ENCODE results near the gene IL34. TPM values are rescaled to one million over a fixed set of nuclear protein-coding genes. Genes with fewer than 3 reads are reported as not detected.

Gene IL34
- total RNA-seq, 1 donor from 2014 or later, result not detected

DNA sequence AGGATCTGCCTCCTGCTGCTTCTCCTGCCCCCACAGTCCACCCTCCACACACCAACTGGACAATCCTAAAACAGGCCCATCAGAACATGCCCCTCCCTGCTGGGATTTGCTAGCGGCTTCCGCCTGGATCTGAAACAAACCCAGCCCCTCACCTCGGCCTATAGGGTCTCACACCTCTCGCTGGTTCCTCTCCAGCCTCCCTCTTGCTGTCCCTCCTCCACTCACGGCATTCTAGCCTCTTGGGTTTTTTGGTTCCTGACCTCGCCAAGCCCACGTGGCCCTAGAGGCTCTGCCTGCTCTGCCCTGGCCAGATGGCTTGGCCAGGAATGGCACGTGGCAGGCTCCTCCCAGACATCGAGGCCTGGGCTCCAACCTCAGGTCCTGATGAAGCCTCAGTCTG is 55.2 kb downstream of the IL34 start:
- TF ChIP-seq EZH2 (IDR thresholded peaks at IDR 0.05) (no peak), EZH2phosphoT487 (IDR thresholded peaks at IDR 0.05) (no peak)
- TF ChIP-seq, protein P1, sequence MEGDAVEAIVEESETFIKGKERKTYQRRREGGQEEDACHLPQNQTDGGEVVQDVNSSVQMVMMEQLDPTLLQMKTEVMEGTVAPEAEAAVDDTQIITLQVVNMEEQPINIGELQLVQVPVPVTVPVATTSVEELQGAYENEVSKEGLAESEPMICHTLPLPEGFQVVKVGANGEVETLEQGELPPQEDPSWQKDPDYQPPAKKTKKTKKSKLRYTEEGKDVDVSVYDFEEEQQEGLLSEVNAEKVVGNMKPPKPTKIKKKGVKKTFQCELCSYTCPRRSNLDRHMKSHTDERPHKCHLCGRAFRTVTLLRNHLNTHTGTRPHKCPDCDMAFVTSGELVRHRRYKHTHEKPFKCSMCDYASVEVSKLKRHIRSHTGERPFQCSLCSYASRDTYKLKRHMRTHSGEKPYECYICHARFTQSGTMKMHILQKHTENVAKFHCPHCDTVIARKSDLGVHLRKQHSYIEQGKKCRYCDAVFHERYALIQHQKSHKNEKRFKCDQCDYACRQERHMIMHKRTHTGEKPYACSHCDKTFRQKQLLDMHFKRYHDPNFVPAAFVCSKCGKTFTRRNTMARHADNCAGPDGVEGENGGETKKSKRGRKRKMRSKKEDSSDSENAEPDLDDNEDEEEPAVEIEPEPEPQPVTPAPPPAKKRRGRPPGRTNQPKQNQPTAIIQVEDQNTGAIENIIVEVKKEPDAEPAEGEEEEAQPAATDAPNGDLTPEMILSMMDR (IDR thresholded peaks at IDR 0.05), result no peak
- no peaks in the 10 kb centered on the region for H3K36me3 ChIP-seq
- peaks cover 6% of the 10 kb centered on the region for H3K27me3 Mint-ChIP-seq (ENCODE audit: insufficient read depth, low read depth)
- DNase-seq (ENCODE audit: low spot score), result no peak
- no peaks in the 10 kb centered on the region for H3K9me3 ChIP-seq (ENCODE audit: low read depth)
- no peaks in the 10 kb centered on the region for H3K79me2 ChIP-seq (ENCODE audit: low read depth)
- H3F3A ChIP-seq (ENCODE audit: low read depth), result no peaks in the 10 kb centered on the region
- peak overlapping the region; percentile 98 for H3K27ac Mint-ChIP-seq
- no peak overlapping the region for H3K9ac ChIP-seq
- H3K27ac ChIP-seq, result no peak overlapping the region
- peaks cover 30% of the 10 kb centered on the region for H3K4me1 Mint-ChIP-seq
- H3K9me3 Mint-ChIP-seq, result no peaks in the 10 kb centered on the region
- no peak overlapping the region for H2AFZ ChIP-seq (replicated peaks)
- no peak overlapping the region for H3K4me3 Mint-ChIP-seq
- peaks cover 3% of the 10 kb centered on the region for H3K36me3 Mint-ChIP-seq
- H3K4me3 ChIP-seq, result no peak overlapping the region
- no peaks in the 10 kb centered on the region for H3K27me3 ChIP-seq
- H3K4me2 ChIP-seq, result no peak overlapping the region
- H4K20me1 ChIP-seq (ENCODE audit: low read depth), result peaks cover 21% of the 10 kb centered on the region
- no peaks in the 10 kb centered on the region for H3K4me1 ChIP-seq

DNA sequence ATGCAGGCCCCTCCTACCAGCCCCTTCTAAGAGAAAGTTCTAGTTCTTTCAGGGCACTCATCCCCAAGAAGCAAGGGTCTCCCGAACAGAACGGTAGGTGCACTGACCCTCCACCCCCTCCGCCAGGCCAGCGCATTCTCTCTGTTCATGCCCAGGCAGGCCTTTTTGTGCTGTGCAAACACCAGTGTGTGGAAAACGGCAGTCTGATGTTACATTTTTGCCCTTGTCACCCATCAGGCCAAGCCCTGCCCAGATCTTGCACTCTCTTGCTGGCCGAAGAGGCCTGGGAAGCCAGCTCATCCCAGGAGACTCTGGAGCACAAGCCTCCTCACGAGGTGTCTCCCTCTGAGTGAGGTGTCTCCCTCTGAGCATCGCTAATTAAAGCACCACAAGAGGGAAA is 55.6 kb downstream of the IL34 start:
- peaks cover 31% of the 10 kb centered on the region for H3K4me1 Mint-ChIP-seq
- no peaks in the 10 kb centered on the region for H3K4me1 ChIP-seq

GRCh38 chr16:70702624-70703023 is 56.3 kb downstream of the IL34 start:
- Mint-ChIP-seq H3K36me3 (peaks cover 3% of the 10 kb centered on the region), H3K4me3 (no peak overlapping the region), H3K27me3 (ENCODE audit: insufficient read depth, low read depth) (peaks cover 4% of the 10 kb centered on the region), H3K4me1 (peaks cover 34% of the 10 kb centered on the region), H3K9me3 (no peaks in the 10 kb centered on the region), H3K27ac (peak overlapping the region; percentile 63)
- Histone ChIP-seq H3K4me2 (no peak overlapping the region), H3K27me3 (no peaks in the 10 kb centered on the region), H3K9ac (no peak overlapping the region), H2AFZ (replicated peaks) (no peak overlapping the region), H3K4me1 (no peaks in the 10 kb centered on the region), H3K27ac (no peak overlapping the region), H3K36me3 (no peaks in the 10 kb centered on the region), H4K20me1 (ENCODE audit: low read depth) (peaks cover 21% of the 10 kb centered on the region), H3K79me2 (ENCODE audit: low read depth) (no peaks in the 10 kb centered on the region), H3K9me3 (ENCODE audit: low read depth) (no peaks in the 10 kb centered on the region), H3K4me3 (no peak overlapping the region), H3F3A (ENCODE audit: low read depth) (no peaks in the 10 kb centered on the region)
- TF ChIP-seq EZH2phosphoT487 (IDR thresholded peaks at IDR 0.05), result no peak
- TF ChIP-seq, protein P1 (IDR thresholded peaks at IDR 0.05), result no peak
- TF ChIP-seq EZH2 (IDR thresholded peaks at IDR 0.05), result no peak
- no peak for DNase-seq (ENCODE audit: low spot score)

More for the DNA sequence above, 55.6 kb downstream of the IL34 start:
- Histone ChIP-seq H3F3A (ENCODE audit: low read depth) (no peaks in the 10 kb centered on the region), H3K79me2 (ENCODE audit: low read depth) (no peaks in the 10 kb centered on the region), H3K9me3 (ENCODE audit: low read depth) (no peaks in the 10 kb centered on the region), H3K36me3 (no peaks in the 10 kb centered on the region), H2AFZ (replicated peaks) (no peak overlapping the region), H3K4me2 (no peak overlapping the region), H3K27ac (no peak overlapping the region), H3K27me3 (no peaks in the 10 kb centered on the region), H3K9ac (no peak overlapping the region), H3K4me3 (no peak overlapping the region), H4K20me1 (ENCODE audit: low read depth) (peaks cover 21% of the 10 kb centered on the region)
- Mint-ChIP-seq H3K4me3 (no peak overlapping the region), H3K9me3 (no peaks in the 10 kb centered on the region), H3K27me3 (ENCODE audit: insufficient read depth, low read depth) (peaks cover 6% of the 10 kb centered on the region), H3K27ac (peak overlapping the region; percentile 98), H3K36me3 (peaks cover 3% of the 10 kb centered on the region)
- no peak for DNase-seq (ENCODE audit: low spot score)
- TF ChIP-seq, protein P1 (IDR thresholded peaks at IDR 0.05), result no peak
- TF ChIP-seq EZH2 (IDR thresholded peaks at IDR 0.05) (no peak), EZH2phosphoT487 (IDR thresholded peaks at IDR 0.05) (no peak)

All from neural progenitor cell (in vitro differentiated cells).